Measurements from ENCODE around the gene NOXA1. TPM values are rescaled to one million over a fixed set of nuclear protein-coding genes. Genes with fewer than 3 reads are reported as not detected.

NOXA1 gene
- total RNA-seq, 1 donor from 2014 or later: 6.9 TPM

DNA sequence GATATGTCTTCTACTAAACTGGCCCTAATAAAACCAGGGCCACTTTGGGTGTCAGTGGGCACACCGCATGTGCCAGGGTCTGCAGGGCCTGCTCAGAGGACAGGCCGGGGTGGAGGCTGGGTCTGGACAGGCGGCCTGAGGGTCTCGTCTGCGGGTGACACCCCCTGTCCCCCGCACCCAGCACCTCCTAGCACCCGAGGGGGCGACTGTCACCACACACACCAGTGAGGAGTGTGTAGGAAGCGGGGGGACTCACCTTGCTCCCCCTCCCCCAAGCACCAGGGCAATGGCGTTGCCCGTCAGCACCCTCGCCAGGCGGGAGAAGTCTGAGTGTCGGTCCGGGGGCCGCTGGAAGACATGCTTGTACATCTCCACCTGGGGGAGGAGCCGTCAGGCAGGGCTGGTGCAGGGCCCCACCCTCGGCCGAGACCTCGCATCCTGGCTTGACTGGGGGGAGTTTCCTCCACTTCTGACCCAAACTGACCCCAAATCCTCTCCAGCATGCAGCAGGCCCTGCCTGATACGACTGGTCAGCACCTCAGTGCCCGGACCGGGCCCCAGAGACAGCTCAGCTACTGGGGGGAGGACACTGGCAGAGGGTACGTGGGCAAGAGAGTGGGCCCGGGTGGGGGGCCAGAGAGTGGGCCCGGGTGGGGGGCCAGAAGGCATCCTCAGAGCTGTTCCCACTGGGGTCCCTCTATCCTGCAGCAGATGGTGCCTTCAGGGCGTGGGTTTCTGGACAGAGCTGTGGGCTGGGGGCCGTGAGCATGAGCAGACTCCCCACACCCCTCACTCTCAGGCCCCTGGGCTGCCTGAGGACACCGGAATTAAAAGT, 54.8 kb downstream of the NOXA1 start:
- no peaks in the 10 kb centered on the region for H3K36me3 ChIP-seq
- TF ChIP-seq, protein P1, sequence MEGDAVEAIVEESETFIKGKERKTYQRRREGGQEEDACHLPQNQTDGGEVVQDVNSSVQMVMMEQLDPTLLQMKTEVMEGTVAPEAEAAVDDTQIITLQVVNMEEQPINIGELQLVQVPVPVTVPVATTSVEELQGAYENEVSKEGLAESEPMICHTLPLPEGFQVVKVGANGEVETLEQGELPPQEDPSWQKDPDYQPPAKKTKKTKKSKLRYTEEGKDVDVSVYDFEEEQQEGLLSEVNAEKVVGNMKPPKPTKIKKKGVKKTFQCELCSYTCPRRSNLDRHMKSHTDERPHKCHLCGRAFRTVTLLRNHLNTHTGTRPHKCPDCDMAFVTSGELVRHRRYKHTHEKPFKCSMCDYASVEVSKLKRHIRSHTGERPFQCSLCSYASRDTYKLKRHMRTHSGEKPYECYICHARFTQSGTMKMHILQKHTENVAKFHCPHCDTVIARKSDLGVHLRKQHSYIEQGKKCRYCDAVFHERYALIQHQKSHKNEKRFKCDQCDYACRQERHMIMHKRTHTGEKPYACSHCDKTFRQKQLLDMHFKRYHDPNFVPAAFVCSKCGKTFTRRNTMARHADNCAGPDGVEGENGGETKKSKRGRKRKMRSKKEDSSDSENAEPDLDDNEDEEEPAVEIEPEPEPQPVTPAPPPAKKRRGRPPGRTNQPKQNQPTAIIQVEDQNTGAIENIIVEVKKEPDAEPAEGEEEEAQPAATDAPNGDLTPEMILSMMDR (IDR thresholded peaks at IDR 0.05): no peak
- no peak overlapping the region for H3K4me3 ChIP-seq
- intact Hi-C loops (cut with DNase I): no loop called here
- H3K4me1 ChIP-seq: peaks cover 5% of the 10 kb centered on the region
- H3K9me3 ChIP-seq: peaks cover 17% of the 10 kb centered on the region
- ATAC-seq: peak in 1 of 2 donors; percentile 20
- H3K27me3 ChIP-seq (ENCODE audit: low read depth): no peaks in the 10 kb centered on the region
- no peak for DNase-seq
- H3K27ac ChIP-seq: no peak overlapping the region

DNA sequence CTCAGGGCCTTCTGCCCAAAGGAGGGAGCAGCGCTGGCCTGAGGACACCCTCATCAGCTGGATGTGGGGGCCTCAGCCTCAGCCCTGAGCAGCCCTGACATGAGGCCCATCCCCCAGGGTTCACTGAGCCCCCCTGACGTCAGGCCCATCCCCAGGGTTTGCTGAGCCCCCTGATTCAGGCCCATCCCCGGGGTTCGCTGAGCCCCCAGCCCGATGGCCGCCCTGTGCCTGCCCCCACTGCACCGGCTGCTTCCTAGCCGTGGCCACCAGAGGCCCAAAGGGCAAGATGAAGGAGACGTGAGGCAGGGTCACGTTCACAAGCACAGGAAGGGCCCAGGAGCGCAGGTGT, 55.4 kb downstream of the NOXA1 start:
- Histone ChIP-seq H3K27ac (no peak overlapping the region), H3K9me3 (peaks cover 17% of the 10 kb centered on the region), H3K27me3 (ENCODE audit: low read depth) (no peaks in the 10 kb centered on the region), H3K36me3 (no peaks in the 10 kb centered on the region), H3K4me1 (peaks cover 5% of the 10 kb centered on the region), H3K4me3 (no peak overlapping the region)
- ATAC-seq (no peak), DNase-seq (no peak)
- TF ChIP-seq, protein P1 (IDR thresholded peaks at IDR 0.05): no peak
- intact Hi-C loops (cut with DNase I): no loop called here

DNA sequence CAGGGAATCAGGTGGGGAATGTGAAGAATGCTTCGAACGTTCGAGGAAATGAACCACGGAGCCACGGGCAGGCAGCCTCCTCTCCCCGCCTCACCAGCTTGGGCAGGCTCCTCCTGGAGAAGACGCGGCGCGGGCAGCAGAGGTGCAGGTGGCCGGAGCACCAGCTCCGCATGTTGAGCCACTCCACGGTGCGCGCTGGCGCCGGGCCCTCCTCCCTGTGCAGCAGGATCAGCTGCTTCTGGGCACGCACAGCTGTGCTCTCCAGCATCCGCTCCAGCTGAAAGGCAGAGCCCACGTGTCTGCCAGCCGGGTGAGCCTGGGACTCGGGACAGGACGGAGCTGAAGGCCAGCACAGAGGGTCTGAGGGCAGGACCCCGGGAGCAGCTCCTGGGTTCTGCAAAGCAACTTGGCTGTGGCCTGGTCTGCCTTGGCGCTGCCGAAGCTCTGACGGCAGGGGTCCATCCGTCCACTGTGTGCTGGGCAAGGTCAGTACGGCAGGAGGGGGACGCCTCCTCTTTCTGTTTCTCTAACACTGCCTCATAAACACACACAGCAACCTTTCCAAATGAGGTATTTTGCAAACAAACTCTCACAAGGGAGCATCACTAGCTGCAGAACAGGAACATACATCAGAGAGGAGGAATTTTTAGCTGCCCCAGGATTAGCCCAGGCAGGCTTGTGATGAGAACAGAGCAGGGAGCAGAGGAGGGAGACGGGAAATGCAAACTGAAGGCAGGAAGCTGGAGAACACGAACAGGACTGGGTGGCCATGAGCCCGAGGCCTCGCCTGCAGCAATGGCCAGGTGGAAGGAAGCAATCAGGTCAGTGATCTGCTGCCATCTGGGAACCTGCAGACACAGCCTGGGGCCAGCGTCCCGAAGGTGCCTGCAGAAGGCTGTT, 56.0 kb downstream of the NOXA1 start:
- peaks cover 5% of the 10 kb centered on the region for H3K4me1 ChIP-seq
- H3K4me3 ChIP-seq: no peak overlapping the region
- H3K36me3 ChIP-seq: no peaks in the 10 kb centered on the region
- peaks cover 17% of the 10 kb centered on the region for H3K9me3 ChIP-seq
- H3K27me3 ChIP-seq (ENCODE audit: low read depth): no peaks in the 10 kb centered on the region
- no peak overlapping the region for H3K27ac ChIP-seq
- no peak for DNase-seq
- ATAC-seq: peak; percentile 13 to 30
- TF ChIP-seq, protein P1 (IDR thresholded peaks at IDR 0.05): no peak
- intact Hi-C loops (cut with DNase I): no loop called here

DNA sequence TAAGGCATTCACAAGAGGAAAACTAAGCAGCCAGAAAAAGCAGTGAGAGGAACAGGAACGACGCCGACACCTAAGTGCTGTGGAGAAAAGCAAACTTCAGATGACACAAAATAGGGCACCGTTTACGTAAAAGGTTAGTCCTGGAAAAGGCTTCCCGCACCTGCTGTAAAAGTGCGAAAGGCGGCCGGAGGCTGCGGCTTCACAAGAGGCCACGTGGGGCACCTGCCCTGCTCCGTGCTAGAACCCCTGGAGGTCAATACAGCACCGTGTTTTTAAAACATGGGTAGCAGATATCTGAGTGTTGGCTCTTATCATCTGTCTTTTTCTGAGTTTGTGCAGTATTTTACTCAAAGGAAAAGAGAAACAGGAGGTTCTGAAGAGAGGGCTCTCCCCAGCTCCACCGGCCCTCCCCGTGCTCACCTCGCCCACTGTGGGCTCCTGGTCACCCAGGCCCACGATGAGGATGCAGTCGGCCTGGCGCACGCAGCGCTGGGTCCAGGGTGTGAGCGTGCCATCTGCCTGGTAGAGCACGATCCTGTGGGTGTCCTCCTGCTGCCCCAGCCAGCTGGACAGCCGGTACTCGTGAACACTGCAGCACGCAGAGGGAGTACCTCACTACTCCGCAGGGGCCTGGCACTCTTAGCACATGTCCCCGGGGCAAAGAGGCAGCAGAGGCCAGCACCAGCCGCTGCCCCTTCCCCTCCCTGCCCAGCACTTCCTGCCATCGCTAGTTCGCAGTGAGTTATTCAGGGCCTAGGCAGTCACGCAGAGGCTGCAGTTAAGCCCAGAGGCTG, 56.9 kb downstream of the NOXA1 start:
- intact Hi-C loops (cut with DNase I): no loop called here
- no peak overlapping the region for H3K4me3 ChIP-seq
- TF ChIP-seq, protein P1 (IDR thresholded peaks at IDR 0.05): no peak
- no peak for ATAC-seq
- no peak overlapping the region for H3K27ac ChIP-seq
- H3K36me3 ChIP-seq: no peaks in the 10 kb centered on the region
- H3K4me1 ChIP-seq: peaks cover 5% of the 10 kb centered on the region
- peaks cover 15% of the 10 kb centered on the region for H3K9me3 ChIP-seq
- DNase-seq: no peak
- H3K27me3 ChIP-seq (ENCODE audit: low read depth): no peaks in the 10 kb centered on the region
